Parathyroid adenoma (tissue), 2 donors: ENCODE results near the gene CALHM4.

Experiments used
- H2AFZ ChIP-seq: fragments of 300-600 bp; sonication (generic); one replicate; pipeline ENCODE4 v1.7.0; 2017; ENCODE audit warnings: antibody characterized with exemption, mild to moderate bottlenecking
- H3K27ac ChIP-seq: fragments of 300-600 bp; sonication (generic); one replicate; pipeline ENCODE4 v1.7.0; 2017
- H3K27me3 ChIP-seq: fragments of 300-600 bp; sonication (generic); one replicate; pipeline ENCODE4 v1.7.0; 2017; ENCODE audit warnings: low read length; ENCODE audit not compliant: control insufficient read depth, insufficient read depth
- H3K36me3 ChIP-seq: fragments of 300-600 bp; sonication (generic); one replicate; pipeline ENCODE4 v1.7.0; 2017; ENCODE audit warnings: low read length; ENCODE audit not compliant: control insufficient read depth, insufficient read depth
- H3K4me1 ChIP-seq: fragments of 300-600 bp; sonication (generic); one replicate; pipeline ENCODE4 v1.7.0; 2017; ENCODE audit warnings: control low read depth
- H3K4me2 ChIP-seq: fragments of 300-600 bp; sonication (generic); one replicate; pipeline ENCODE4 v1.7.0; 2017; ENCODE audit warnings: low read length
- H3K4me3 ChIP-seq: fragments of 300-600 bp; sonication (generic); one replicate; pipeline ENCODE4 v1.7.0; 2017; ENCODE audit warnings: low read depth, low read length
- H3K79me2 ChIP-seq: fragments of 300-600 bp; sonication (generic); one replicate; pipeline ENCODE4 v1.7.0; 2017; ENCODE audit warnings: control low read depth
- H3K9ac ChIP-seq: fragments of 300-600 bp; sonication (generic); one replicate; pipeline ENCODE4 v1.7.0; 2017; ENCODE audit warnings: mild to moderate bottlenecking
- H3K9me3 ChIP-seq: fragments of 300-600 bp; sonication (generic); one replicate; pipeline ENCODE4 v1.7.0; 2017; ENCODE audit warnings: low read length; ENCODE audit not compliant: control insufficient read depth
- TF ChIP-seq, protein P1 (sequence below): fragments of 300-600 bp; sonication (generic); IDR thresholded peaks from one replicate; pipeline ENCODE4 v1.7.0; 2017; ENCODE audit warnings: antibody characterized with exemption, mild to moderate bottlenecking
- donor health status: primary hyperparathyroidism.

Gene CALHM4

DNA sequence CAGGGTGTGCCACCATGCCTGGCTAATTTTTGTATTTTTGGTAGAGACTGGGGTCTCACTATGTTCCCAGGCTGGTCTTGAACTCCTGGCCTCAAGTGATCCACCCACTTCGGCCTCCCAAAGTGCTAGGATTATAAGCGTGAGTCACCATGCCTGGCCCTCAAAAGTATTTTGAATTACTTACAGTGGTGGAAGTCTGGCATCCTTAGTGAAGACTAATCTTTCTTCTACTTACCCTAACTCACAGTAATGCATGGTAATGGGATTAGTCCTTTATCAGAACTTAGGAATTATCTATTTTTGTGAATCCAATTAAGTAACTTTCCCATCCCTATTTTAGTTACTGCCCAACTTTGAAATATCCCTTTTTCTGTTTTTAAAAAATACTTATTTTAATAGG lies 21.7 kb downstream of the CALHM4 start:
- Histone ChIP-seq H3K9ac (no peak overlapping the region), H3K27me3 (no peaks in the 10 kb centered on the region), H3K4me2 (no peak overlapping the region), H2AFZ (no peak overlapping the region), H3K4me1 (peaks cover 10% of the 10 kb centered on the region), H3K27ac (no peak overlapping the region), H3K79me2 (peaks cover 48% of the 10 kb centered on the region), H3K36me3 (peaks cover 5% of the 10 kb centered on the region), H3K4me3 (no peak overlapping the region), H3K9me3 (no peaks in the 10 kb centered on the region)
- TF ChIP-seq, protein P1, sequence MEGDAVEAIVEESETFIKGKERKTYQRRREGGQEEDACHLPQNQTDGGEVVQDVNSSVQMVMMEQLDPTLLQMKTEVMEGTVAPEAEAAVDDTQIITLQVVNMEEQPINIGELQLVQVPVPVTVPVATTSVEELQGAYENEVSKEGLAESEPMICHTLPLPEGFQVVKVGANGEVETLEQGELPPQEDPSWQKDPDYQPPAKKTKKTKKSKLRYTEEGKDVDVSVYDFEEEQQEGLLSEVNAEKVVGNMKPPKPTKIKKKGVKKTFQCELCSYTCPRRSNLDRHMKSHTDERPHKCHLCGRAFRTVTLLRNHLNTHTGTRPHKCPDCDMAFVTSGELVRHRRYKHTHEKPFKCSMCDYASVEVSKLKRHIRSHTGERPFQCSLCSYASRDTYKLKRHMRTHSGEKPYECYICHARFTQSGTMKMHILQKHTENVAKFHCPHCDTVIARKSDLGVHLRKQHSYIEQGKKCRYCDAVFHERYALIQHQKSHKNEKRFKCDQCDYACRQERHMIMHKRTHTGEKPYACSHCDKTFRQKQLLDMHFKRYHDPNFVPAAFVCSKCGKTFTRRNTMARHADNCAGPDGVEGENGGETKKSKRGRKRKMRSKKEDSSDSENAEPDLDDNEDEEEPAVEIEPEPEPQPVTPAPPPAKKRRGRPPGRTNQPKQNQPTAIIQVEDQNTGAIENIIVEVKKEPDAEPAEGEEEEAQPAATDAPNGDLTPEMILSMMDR = no peak

GRCh38 chr6:116577486-116577885 lies 23.9 kb downstream of the CALHM4 start:
- Histone ChIP-seq H2AFZ (no peak overlapping the region), H3K4me1 (peaks cover 9% of the 10 kb centered on the region), H3K27me3 (no peaks in the 10 kb centered on the region), H3K4me3 (no peak overlapping the region), H3K27ac (no peak overlapping the region), H3K4me2 (peak overlapping the region; percentile 19), H3K36me3 (peaks cover 5% of the 10 kb centered on the region), H3K79me2 (peaks cover 37% of the 10 kb centered on the region), H3K9ac (no peak overlapping the region), H3K9me3 (no peaks in the 10 kb centered on the region)
- TF ChIP-seq, protein P1 = no peak

- peaks cover 5% of the 10 kb centered on the region for H3K36me3 ChIP-seq
- H3K4me2 ChIP-seq = no peak overlapping the region
- H3K4me1 ChIP-seq = peaks cover under 1% of the 10 kb centered on the region
- no peak overlapping the region for H3K9ac ChIP-seq
- no peak overlapping the region for H3K4me3 ChIP-seq
- H3K79me2 ChIP-seq = peaks cover 32% of the 10 kb centered on the region
- TF ChIP-seq, protein P1 = no peak
- no peak overlapping the region for H3K27ac ChIP-seq
- no peak overlapping the region for H2AFZ ChIP-seq
- no peaks in the 10 kb centered on the region for H3K9me3 ChIP-seq
- H3K27me3 ChIP-seq = no peaks in the 10 kb centered on the region
These were observed 24.8 kb downstream of the CALHM4 start for GRCh38 chr6:116578335-116578734.

GRCh38 chr6:116579143-116579542 lies 25.6 kb downstream of the CALHM4 start:
- TF ChIP-seq, protein P1 = no peak
- H3K36me3 ChIP-seq = peaks cover 5% of the 10 kb centered on the region
- H3K9ac ChIP-seq = no peak overlapping the region

GRCh38 chr6:116580198-116580597 lies 26.6 kb downstream of the CALHM4 start:
- no peak overlapping the region for H3K27ac ChIP-seq
- no peak overlapping the region for H3K9ac ChIP-seq
- no peak overlapping the region for H2AFZ ChIP-seq
- peaks cover 5% of the 10 kb centered on the region for H3K36me3 ChIP-seq
- H3K9me3 ChIP-seq = no peaks in the 10 kb centered on the region
- H3K4me3 ChIP-seq = no peak overlapping the region
- H3K4me1 ChIP-seq = peaks cover 2% of the 10 kb centered on the region
- H3K27me3 ChIP-seq = no peaks in the 10 kb centered on the region
- TF ChIP-seq, protein P1 = no peak
- peaks cover 17% of the 10 kb centered on the region for H3K79me2 ChIP-seq
- no peak overlapping the region for H3K4me2 ChIP-seq

More at GRCh38 chr6:116579143-116579542, 25.6 kb downstream of the CALHM4 start:
- Histone ChIP-seq H3K4me1 (no peaks in the 10 kb centered on the region), H3K9me3 (no peaks in the 10 kb centered on the region), H3K27me3 (no peaks in the 10 kb centered on the region), H2AFZ (no peak overlapping the region), H3K27ac (no peak overlapping the region), H3K4me3 (no peak overlapping the region), H3K4me2 (no peak overlapping the region), H3K79me2 (peaks cover 25% of the 10 kb centered on the region)
